ENCODE data around the gene POLDIP3. TPM values are rescaled to one million over a fixed set of nuclear protein-coding genes. Genes with fewer than 3 reads are reported as not detected.

Gene POLDIP3
- total and polyA plus RNA-seq, 11 donors, result 13.0 to 42.7 (median 29.0) TPM

- TF ChIP-seq POLR2A (IDR thresholded peaks at IDR 0.05) (no peak), CTCF (IDR thresholded peaks at IDR 0.05) (no peak)
- Histone ChIP-seq H3K27ac (peak overlapping the region in 11 of 12 donors; percentile 52 to 86 (median 72)), H3K4me1 (peaks cover 3 to 35% (median 18%) of the 10 kb centered on the region in 12 donors), H3K9me3 (no peaks in the 10 kb centered on the region), H3K4me3 (no peak overlapping the region), H3K36me3 (peaks cover 0 to 100% (median 98%) of the 10 kb centered on the region in 9 donors), H3K27me3 (no peaks in the 10 kb centered on the region)
- peak; percentile 39 to 72 (median 62) for DNase-seq
- intact Hi-C loops (cut with DNase I), result no loop called here
- WGBS, 4 donors, result 22 to 39% (median 24%) methylated on average over 5 of the region's 5 CpGs
- peak; percentile 84 to 90 (median 87) for ATAC-seq
Observed at GRCh38 chr22:42596336-42596735, 18.3 kb downstream of the POLDIP3 start.

- H3K4me3 ChIP-seq, result no peak overlapping the region
- 43 to 50% (median 48%) methylated on average over 3 of the region's 3 CpGs for WGBS, 4 donors
- H3K4me1 ChIP-seq, result peaks cover 3 to 35% (median 18%) of the 10 kb centered on the region in 12 donors
- no peaks in the 10 kb centered on the region for H3K27me3 ChIP-seq
- no peaks in the 10 kb centered on the region for H3K9me3 ChIP-seq
- no peak for TF ChIP-seq POLR2A (IDR thresholded peaks at IDR 0.05)
- no peak for TF ChIP-seq CTCF (IDR thresholded peaks at IDR 0.05)
- ATAC-seq, result peak; percentile 69 to 79 (median 73)
- peak in 2 of 5 donors; percentile 54 for DNase-seq
- peak overlapping the region in 11 of 12 donors; percentile 52 to 86 (median 72) for H3K27ac ChIP-seq
- intact Hi-C loops (cut with DNase I), result no loop called here
- H3K36me3 ChIP-seq, result peaks cover 0 to 100% (median 96%) of the 10 kb centered on the region in 9 donors
Observed at GRCh38 chr22:42595434-42595833, 19.2 kb downstream of the POLDIP3 start.

- peaks cover 2 to 25% (median 19%) of the 10 kb centered on the region in 12 donors for H3K4me1 ChIP-seq
- H3K4me3 ChIP-seq, result no peak overlapping the region
- peaks cover 0 to 100% (median 96%) of the 10 kb centered on the region in 9 donors for H3K36me3 ChIP-seq
- no peaks in the 10 kb centered on the region for H3K9me3 ChIP-seq
- H3K27ac ChIP-seq, result no peak overlapping the region
- ATAC-seq, result no peak
- TF ChIP-seq POLR2A (IDR thresholded peaks at IDR 0.05) (no peak), CTCF (IDR thresholded peaks at IDR 0.05) (no peak)
- WGBS, 4 donors, result 96 to 98% (median 97%) methylated on average over 12 of the region's 12 CpGs
- intact Hi-C loops (cut with DNase I), result no loop called here
- no peak for DNase-seq
- no peaks in the 10 kb centered on the region for H3K27me3 ChIP-seq
Observed at GRCh38 chr22:42591987-42592386, 22.7 kb downstream of the POLDIP3 start.

GRCh38 chr22:42587588-42588175 is 27.0 kb downstream of the POLDIP3 start:
- no peaks in the 10 kb centered on the region for H3K9me3 ChIP-seq
- ATAC-seq (no peak), DNase-seq (no peak)
- no peaks in the 10 kb centered on the region for H3K27me3 ChIP-seq
- H3K36me3 ChIP-seq, result peaks cover 0 to 100% (median 97%) of the 10 kb centered on the region in 9 donors
- H3K4me3 ChIP-seq, result no peak overlapping the region
- H3K27ac ChIP-seq, result peak overlapping the region in 1 of 12 donors; percentile 25
- 78 to 87% (median 82%) methylated on average over 5 of the region's 5 CpGs for WGBS, 4 donors
- intact Hi-C loops (cut with DNase I), result loop anchor here in 1 of 10 donors (5.0 kb wide), 1 partner anchor 70 kb away; the partner anchor contains the start of gene RRP7A
- peaks cover 0 to 25% (median 3%) of the 10 kb centered on the region in 12 donors for H3K4me1 ChIP-seq
- TF ChIP-seq CTCF (IDR thresholded peaks at IDR 0.05) (no peak), POLR2A (IDR thresholded peaks at IDR 0.05) (no peak)
